ENCODE results near the gene CSF3. TPM values are rescaled to one million over a fixed set of nuclear protein-coding genes. Genes with fewer than 3 reads are reported as not detected.

Gene CSF3, protein sequence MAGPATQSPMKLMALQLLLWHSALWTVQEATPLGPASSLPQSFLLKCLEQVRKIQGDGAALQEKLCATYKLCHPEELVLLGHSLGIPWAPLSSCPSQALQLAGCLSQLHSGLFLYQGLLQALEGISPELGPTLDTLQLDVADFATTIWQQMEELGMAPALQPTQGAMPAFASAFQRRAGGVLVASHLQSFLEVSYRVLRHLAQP
- total RNA-seq: 0.10 and 0.11 TPM in 2 replicates
- polyA plus RNA-seq (2012): not detected

DNA sequence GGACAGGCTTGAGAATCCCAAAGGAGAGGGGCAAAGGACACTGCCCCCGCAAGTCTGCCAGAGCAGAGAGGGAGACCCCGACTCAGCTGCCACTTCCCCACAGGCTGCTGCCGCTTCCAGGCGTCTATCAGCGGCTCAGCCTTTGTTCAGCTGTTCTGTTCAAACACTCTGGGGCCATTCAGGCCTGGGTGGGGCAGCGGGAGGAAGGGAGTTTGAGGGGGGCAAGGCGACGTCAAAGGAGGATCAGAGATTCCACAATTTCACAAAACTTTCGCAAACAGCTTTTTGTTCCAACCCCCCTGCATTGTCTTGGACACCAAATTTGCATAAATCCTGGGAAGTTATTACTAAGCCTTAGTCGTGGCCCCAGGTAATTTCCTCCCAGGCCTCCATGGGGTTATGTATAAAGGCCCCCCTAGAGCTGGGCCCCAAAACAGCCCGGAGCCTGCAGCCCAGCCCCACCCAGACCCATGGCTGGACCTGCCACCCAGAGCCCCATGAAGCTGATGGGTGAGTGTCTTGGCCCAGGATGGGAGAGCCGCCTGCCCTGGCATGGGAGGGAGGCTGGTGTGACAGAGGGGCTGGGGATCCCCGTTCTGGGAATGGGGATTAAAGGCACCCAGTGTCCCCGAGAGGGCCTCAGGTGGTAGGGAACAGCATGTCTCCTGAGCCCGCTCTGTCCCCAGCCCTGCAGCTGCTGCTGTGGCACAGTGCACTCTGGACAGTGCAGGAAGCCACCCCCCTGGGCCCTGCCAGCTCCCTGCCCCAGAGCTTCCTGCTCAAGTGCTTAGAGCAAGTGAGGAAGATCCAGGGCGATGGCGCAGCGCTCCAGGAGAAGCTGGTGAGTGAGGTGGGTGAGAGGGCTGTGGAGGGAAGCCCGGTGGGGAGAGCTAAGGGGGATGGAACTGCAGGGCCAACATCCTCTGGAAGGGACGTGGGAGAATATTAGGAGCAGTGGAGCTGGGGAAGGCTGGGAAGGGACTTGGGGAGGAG lies at the start of gene CSF3:
Gene CSF3 (plus strand): TSS at position 436 of the 993 bp plus-strand sequence. CDS start 35 bp downstream, at position 471.
- peak; percentile 64 for DNase-seq (ENCODE audit: low read depth)

DNA sequence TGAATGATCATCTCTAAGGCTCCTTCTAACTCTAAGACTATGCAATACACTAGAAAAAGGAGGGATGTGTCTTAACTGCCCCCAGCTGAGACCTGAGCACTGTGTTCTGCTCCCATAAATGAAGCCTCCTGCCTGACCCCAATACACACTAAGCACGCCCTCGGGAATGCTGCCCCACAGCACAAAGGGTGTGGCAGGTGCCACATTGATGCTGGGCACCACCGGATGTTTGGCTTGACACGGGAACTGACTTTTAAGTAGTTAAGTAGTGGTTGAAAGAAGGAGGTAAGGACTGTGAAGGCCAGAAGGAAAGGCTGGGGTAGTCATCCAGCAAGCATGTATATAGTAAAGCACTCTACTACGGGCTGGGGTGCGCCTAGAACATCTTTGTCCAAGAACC lies 48.5 kb upstream of the CSF3 start:
- DNase-seq (ENCODE audit: low read depth): no peak

DNA sequence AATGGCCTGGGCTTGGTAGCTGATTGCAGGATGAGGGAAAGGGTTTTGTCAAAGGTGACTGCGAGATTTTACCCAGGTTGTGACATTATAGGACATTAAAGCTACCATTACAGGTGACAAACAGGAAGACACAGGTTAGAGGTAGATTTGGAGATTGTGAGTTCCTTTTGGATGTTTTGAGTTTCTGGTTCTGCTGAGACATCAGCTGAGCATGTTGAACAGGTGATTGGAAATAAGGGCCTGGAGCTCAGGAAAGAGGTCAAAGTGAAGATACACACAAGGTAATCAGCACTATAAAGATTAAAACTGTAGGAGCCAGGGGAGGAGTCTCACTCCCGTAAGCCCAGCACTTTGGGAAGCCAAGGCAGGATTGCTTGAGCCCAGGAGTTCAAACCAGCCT lies 46.5 kb upstream of the CSF3 start:
- no peak for DNase-seq (ENCODE audit: low read depth)

DNA sequence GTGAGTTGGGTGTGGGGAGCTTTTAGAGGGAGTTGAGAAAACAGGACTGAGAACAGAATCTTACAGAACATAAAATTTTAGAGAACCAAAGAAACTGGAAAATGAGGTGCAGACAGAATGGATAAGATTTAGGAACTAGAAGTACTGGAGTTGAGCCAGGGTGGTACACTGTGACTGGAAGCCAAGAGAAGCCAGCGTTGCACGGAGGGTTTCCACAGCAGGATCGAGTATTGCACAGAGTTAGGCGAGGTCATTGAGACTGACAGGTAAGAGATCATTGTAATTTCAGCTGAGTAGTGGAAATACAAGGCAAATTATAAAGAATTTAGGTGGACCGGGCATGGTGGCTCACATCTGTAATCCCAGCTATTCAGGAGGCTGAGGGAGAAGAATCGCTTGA lies 45.9 kb upstream of the CSF3 start:
- DNase-seq (ENCODE audit: low read depth): no peak

DNA sequence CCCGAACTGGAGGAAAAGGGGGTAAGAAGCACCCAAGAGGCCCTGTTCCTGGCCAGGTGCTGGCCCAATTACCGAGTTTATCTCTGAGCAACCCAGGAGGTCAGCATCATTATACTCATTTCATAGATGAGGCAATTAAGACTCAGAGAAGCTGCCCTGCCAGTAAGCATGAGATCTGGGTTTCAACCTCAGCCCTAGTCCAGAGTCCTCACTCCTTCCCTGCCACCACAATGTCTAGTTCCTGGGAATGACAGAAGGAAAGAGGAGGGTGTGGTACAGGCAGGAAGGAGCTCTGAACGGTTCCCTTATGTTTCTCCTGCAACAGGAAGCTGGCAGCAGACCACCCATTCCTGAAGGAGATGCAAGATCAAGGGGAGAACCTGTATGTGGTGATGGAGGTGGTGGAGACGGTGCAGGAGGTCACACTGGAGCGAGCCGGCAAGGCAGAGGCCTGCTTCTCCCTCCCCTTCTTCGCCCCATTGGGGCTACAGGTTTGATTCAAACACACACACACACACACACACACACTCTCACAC lies 45.0 kb upstream of the CSF3 start:
- DNase-seq (ENCODE audit: low read depth): no peak

DNA sequence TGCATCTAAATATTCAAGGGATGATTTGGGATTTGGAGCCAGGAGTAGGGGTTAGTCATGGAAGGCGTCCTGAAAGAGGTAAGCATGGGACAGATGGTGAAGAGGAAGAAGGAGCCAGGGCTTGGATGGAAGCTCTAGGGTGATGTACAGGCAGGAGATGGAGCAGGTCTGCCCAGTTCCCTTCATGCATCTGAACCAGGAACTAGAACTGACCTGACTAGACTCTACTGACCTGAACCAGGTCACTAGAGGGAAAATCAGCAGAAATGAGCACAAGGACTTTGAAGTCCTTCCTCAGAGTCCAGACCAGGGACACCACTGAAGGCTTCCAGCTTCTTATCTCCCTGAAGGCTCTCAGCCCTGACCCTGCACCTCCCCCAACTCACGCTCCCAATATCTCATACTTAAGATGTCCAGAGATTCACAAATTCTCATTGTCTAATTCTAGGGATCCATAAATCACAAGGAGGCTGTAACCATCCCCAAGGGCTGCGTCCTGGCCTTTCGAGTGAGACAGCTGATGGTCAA lies 44.1 kb upstream of the CSF3 start:
- DNase-seq (ENCODE audit: low read depth): no peak

DNA sequence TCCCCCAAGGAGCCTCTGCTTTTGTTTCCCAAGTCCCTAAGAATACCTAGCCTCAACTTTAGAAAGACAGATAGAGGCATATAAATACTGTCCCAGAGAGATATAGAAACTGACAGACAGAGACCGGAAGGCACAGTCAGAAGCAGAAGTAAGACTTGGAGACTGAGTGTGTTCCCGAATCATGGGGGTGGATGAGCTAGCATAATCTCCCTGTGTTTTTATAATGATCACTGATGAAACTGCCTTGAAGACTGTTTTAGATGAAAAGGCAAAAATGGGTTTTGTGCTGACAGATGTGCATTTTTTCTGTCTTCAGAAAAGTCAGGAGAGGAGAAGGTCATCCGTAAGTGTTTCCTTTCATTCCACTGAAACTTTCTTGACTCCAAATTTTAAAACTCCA lies 43.0 kb upstream of the CSF3 start:
- no peak for DNase-seq (ENCODE audit: low read depth)

DNA sequence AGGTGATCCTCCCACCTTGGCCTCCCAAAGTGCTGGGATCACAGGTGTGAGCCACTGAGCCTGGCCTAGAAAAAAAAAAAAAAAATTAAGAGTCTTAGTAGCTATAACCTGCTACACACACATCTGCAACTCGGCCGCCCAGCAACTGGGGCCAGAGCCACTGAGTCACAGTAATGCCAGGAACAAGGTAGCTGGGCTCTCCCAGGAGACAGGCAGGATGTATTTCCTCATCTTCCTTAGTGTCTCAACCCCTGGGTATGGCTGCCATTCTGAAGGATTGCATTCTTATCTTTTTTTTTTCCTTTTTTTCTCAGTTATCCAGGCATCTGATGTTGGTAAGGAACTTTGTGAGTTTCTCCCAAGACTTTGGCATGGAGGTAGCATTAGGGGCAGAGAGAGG lies 41.7 kb upstream of the CSF3 start:
- DNase-seq (ENCODE audit: low read depth): no peak

DNA sequence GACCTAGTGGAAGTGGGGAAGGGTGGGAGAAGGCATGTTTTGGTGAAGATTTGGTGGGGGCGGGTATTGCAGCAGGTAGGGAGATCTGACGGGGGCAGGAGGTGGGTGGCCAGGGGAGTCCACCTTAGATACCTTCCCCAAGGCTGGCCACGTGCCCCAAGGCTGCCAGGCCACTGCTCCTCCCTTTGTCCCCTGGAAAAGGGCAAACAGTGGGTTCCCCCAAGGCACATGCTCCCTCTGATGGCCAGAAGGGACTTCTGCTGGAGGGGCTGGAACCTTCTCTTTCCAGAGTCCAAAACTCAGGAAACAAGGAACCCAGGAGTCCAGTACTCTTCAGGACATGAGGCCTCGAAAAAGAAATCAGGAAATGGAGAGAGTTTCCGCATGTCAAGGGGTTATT lies 40.8 kb upstream of the CSF3 start:
- no peak for DNase-seq (ENCODE audit: low read depth)

DNA sequence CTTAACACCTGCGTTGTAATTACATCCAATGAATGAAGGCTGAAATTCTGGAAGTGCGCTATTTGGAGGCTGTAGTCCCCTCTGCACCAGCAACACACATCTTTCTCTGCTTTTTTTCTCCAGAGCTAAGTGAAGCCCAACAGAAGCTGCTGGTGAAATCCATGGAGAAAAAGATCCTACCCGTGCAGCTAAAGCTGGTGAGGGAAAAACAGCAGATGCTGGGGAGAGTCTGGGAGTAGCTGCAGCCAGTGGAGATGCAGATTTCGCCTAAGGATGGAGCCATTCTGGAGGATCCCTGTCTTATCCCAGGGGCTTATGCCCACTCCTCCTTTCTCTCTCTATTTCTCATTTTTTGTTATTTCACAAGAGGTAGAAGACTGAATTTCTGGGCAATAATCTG lies 39.4 kb upstream of the CSF3 start:
- DNase-seq (ENCODE audit: low read depth): no peak

DNA sequence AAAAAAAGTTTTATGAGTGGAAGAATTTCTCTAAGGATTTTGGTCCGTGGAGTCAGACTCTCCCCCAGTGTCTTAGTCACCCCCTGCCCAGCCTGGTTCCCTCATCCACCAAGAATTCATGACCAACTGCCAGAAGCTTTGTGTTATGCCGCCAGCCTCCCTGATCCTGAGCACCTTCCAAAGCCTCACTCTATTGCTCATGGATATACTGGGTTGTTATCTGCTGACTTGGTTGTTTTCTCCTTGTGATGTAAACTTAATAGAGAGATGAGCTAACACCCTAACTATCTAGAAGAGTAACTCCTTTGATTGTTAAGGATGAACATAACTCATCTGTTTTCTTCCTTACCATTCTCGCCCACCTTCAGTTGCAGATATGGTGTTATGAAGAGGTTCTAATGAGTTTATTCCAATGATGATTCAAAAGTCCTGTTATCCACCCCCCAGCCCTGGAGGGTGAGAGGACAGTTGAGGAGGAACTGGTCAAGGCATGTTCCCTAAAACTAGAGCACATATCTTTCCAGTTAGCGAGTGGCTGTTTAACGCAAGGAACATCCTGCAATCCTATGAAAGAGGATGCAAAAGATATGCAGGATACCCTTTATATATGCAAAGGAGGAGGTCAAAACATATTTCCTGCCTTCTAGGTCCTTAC lies 36.1 kb upstream of the CSF3 start:
- DNase-seq (ENCODE audit: low read depth): peak; percentile 57

DNA sequence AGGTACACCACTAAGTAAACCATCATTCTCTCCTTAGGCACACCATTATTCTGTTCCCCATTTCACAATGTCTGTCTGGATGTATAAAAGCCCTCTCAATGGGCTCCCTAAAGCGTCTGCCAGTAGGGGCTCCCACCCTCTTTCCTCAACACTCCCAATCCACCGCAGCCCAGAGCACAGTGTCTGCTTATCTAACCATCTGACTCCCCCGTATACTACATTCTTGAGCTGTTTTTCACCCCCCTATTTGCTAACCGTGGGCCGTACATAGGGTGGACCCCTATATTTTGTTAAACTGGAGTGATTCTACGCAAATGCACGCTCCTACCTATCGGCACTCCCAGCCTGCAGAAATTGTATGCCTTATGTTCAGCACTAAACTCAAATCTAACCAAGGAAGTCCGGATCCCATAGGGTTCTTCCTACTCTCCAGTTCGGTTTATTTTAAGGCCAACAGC lies 35.3 kb upstream of the CSF3 start:
- DNase-seq (ENCODE audit: low read depth): no peak

DNA sequence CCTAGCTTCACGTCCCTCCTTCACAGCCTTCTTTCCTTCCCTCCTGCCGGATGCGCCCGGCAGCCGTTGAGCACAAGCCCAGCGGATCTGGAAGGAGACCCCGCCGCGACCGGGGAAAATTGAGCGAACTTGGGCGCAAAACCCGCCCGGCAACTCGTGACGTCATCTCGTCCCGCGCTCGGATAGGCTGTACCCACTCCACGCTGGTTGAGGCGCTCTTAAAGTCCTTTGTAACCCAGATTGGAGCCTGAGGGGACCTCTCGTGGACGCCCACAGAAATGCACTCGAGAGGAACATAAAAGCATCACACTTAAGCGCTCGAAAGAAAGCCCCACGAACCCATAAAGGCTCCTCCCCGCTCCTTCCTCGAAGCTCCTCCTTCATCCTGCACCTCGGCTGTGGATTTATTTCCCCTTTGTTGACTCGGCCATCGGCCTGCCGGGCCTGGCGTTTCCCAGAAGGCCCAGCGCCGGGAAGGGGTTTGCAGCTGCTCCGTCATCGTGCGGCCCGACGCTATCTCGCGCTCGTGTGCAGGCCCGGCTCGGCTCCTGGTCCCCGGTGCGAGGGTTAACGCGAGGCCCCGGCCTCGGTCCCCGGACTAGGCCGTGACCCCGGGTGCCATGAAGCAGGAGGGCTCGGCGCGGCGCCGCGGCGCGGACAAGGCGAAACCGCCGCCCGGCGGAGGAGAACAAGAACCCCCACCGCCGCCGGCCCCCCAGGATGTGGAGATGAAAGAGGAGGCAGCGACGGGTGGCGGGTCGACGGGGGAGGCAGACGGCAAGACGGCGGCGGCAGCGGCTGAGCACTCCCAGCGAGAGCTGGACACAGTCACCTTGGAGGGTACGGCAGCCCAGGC lies 34.7 kb upstream of the CSF3 start, which contains the start of gene PSMD3:
Gene PSMD3 (plus strand): TSS at position 457 of the 856 bp plus-strand sequence. CDS start 164 bp downstream, at position 621.
- peak; percentile 100 for DNase-seq (ENCODE audit: low read depth)

DNA sequence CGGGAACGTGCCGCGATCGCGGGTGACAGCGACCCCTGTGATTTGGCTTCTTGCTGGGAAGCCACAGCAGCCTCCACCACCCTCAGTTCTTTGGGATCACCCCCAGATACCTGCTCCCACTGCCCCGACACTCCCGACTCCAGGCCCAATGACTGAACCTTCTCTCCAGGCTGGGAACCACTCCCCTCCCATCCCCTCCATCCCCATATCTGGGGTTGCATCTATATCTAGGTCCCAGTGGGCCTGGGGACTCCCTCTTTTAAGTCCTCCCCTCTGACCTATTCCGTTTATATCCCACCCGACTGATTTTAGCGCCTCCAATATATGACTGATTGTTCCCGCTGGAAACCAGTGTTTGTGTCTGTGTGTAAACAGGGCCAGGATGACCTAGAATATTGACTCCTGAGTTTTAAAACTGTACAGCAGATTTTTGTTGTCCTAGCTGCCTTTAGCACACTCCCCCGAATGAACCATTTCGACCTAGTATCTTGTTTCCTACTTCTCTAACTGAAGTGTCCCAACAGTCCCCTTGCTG lies 34.0 kb upstream of the CSF3 start:
- DNase-seq (ENCODE audit: low read depth): peak; percentile 5

DNA sequence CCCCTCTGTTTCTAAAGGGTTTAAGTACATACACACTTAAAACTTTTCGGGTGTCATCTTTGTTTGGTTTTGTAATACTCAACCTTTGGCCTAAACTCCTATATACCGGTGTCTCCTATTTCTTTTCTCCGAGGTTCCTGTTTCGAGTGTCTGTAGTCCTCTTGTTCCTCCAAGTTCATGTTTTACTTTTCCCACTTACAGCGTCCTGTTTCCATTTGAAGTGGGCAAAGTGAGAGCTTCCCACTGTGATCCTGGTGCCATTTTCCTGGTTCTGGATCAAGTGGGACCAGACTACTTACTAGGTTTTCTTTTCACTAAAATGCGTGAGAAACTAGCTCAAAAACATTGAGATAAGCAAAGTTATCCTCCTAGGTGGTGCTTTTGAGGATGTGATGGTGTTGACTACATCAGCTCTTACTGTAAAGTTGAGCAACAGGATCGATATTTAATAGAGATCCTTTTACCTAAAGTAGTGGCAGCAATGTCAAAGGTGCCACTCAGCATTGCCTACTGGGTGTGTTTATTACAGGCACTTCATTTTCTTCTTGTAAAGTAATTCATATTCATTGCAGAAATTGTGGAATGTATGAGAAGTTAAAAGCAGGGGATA lies 33.4 kb upstream of the CSF3 start:
- no peak for DNase-seq (ENCODE audit: low read depth)

DNA sequence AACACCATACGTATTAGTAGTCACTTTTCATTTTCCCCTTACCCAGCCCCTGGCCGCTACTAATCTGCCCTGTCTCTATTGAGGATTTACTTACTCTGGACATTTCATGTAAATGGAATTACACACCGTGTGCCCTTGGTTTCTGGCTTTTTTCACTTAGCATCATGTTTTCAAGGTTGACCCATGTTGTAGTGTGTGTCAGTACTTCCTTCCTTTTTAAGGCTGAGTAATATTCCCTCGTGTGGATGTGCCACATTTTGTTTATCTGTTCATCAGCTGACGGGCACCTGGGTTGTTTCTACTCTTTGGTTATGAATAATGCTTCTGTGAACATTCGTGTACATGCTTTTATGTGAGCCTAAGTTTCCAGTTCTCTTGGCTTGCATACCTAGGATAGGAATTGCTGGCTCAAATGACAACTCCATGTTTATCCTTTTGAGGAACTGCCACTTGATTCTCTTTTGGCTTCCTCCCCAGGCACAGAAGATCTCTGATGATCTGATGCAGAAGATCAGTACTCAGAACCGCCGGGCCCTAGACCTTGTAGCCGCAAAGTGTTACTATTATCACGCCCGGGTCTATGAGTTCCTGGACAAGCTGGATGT lies 26.9 kb upstream of the CSF3 start:
- DNase-seq (ENCODE audit: low read depth): no peak

DNA sequence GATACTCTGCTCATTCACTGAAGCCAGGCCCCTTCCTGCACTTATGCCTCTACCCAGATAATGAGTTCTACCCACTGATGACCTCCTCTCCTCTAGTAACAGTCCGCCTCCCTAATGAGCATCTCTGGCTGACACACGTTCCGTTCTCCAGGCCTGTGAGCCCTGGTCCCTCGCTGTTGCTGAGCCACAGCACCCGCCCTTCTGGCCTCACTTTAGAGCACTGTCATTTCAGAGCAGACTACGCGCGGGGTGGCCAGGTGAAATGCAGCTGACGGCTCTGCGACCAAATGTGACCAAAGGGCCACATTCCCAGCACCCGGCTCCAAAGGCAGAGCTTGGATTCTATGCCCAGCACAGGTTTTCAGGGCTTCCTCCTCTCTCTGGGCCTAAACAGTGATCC lies 20.8 kb upstream of the CSF3 start:
- DNase-seq (ENCODE audit: low read depth): no peak

DNA sequence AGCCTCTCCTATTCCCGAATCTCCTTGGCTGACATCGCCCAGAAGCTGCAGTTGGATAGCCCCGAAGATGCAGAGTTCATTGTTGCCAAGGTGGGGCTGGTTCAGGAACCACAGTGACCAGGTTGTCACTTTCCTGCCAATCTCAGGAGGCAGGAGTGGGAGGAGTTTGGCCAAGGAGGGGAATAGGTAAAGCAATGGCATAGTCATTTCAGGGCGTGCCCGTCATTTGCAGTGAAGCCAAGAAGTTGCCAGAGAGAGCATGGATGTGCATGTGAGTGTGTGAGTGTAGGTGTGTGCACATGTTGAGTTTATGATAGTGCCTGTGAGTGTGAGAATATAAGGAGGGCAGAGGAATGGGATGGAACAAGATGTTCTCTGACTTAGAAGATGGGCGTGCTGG lies 19.8 kb upstream of the CSF3 start:
- DNase-seq (ENCODE audit: low read depth): no peak

DNA sequence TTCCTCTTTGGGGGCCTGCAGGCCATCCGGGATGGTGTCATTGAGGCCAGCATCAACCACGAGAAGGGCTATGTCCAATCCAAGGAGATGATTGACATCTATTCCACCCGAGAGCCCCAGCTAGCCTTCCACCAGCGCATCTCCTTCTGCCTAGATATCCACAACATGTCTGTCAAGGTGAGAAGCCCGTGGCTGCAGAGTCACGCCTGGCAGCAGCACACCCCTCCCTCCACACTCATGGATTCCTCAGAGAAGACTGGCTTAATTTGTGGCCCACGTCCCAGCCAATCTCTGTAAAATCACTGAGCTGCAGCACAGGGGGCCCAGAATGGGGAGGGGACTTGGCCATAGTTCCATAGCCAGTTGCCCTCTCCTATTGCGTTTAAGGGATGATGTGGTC lies 19.1 kb upstream of the CSF3 start:
- no peak for DNase-seq (ENCODE audit: low read depth)
